Left kidney (tissue), 8 donors: ENCODE data around the gene TMEM63B. TPM values are rescaled to one million over a fixed set of nuclear protein-coding genes. Genes with fewer than 3 reads are reported as not detected.
A peak's percentile ranks its signal among the peaks of the same experiment; 100 is the strongest.
"Not testable (repeated sequence)": the region's sequence is repeated elsewhere in the genome, so short reads cannot be mapped to it uniquely, and the experiment has no call there.

Experiments used
- DNase-seq: peaks from one replicate; pipeline ENCODE4 v3.0.0-alpha.2; 2013
- long read RNA-seq, 8 donors: transcript quantifications; one replicate each; lab custom pipeline, GENCODE V29; 2026
- polyA plus RNA-seq: library from polyadenylated mRNA; unstranded; fragments of 120-200 nt; gene quantifications from one replicate; pipeline ENCODE4 v1.2.1, GENCODE V29; 2013; ENCODE audit not compliant: insufficient read length

TMEM63B gene
- polyA plus RNA-seq: 34.8 TPM
- long read RNA-seq, donor 1, partial matches to known transcripts: 13 of 14 reads
- long read RNA-seq, donor 1, other reads (novel, unspliced or antisense): 0 of 14 reads
- long read RNA-seq, donor 2: 0 reads
- long read RNA-seq, donor 3, partial matches to known transcripts: 0 of 1 reads
- long read RNA-seq, donor 3, other reads (novel, unspliced or antisense): 0 of 1 reads
- long read RNA-seq, donor 4, partial matches to known transcripts: 7 of 7 reads
- long read RNA-seq, donor 4, other reads (novel, unspliced or antisense): 0 of 7 reads
- long read RNA-seq, donor 5: 0 reads
- long read RNA-seq, donor 6: 0 reads
- long read RNA-seq, donor 7: 0 reads
- long read RNA-seq, donor 8: 0 reads

DNA sequence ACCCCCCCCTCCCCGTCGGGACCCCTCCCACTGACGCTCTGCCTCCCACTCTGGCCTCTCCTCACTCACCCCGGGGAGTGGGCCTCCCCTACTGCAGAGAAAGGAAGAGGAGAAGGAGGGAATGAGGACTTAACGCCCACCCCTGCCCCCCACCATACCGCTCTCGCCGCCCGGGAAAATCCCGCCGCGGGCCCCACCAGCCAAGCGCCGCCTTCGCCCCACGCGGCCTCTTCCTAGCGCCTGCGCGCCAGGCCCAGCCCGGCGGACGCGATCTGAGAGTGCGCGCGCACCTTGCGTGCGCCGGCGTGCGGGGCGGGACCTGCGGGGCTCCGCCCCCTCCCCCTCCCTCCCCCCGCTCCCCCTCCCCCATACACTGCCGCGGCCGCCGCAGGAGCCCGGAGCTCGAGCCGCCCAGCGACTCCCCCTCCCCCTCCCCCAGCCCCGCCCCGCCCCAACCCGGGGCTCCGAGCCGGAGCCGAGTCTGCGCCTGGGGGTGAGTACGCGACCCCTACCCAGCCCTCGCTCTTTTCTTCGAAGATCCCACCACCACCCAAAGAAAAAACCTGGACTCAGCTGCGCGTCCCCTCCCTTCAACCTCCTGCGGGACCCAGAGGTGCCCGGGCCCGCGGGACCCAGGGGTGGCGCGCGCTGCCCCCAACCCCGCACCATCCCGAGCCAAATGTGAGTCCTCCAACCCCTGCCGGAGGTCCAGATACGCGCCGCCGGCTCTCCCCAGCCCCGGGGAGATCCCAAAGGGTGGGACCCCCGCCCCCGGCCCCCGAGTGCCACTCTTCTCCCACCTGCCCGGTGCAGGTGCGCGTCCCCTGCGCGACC is at the start of gene TMEM63B, which contains the start of gene MRPL14:
TSS of gene TMEM63B (plus strand) at position 369 of the 834 bp plus-strand sequence. CDS start 7,031 bp downstream, outside the sequence.
TSS of gene MRPL14 (minus strand) at position 267 of the 834 bp plus-strand sequence. CDS start 10,841 bp downstream, outside the sequence.
- peak; percentile 85 for DNase-seq

DNA sequence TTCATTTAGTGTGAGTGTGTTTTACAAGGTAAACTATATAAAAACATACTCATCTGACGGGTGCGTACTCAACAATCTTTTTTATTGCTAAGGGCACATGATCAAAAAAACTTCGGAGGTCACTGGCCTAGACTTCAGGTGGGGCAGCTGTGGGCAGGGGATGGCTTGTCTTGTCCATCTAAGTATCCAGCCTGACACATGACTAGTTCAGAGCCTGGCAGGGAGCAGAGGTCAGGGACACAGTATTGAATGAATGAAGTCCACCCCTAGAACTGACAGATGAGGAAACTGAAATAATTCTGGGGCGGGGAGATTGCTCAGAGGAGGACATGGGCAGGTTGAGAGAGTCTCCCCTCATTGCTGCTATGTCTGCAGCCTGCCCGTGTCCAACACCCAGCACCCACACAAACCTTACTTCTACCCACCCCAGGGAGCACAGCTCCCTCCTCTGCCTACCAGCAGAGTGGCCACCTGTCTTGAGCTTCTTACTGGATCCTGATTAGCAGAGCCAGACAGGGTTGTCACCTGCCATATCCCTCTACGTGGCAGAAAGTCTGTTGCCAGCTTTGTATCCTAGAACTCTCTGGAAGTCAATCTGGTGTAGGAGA is 49.0 kb upstream of the TMEM63B start:
- DNase-seq: no peak

DNA sequence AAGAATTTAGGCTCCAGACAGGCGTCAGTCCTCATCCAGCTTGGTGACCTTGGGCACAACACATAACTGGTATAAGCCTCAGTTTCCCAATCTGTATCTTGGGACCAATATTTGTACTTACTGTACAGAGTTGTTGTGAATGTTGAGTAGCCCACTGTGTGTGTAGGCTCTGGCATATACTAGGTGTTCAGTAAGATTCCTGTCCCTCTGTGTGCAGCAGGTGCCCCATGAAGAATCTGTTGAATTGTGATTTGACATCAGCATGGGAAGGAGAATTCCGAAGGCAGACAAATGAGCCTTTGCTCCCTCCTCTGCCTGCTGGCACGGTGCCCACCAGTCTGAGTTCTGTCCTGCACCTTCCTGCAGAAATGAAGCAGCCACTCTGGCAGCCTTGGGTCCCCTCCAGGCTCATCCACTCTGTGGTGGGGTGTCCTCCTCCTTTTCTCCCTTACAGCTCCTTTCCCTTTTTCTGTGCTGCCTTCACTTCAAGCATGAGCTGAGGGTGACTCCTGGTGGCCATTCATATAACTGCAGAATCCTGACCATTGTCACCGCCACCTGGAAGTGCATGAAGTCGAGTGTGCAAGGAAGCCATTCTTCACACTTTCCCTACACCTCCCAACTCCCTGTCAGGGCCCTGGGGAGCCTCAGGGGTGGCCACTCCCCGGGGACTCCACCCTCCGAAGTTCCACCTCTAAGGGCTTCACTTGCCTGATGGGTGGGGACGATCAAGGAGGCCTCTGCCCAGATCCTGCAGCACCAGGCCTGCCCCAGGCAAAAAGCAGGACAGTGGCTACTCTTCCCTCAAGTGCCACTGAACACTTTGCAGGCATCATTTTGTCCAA is 48.3 kb upstream of the TMEM63B start:
- peak; percentile 82 for DNase-seq

DNA sequence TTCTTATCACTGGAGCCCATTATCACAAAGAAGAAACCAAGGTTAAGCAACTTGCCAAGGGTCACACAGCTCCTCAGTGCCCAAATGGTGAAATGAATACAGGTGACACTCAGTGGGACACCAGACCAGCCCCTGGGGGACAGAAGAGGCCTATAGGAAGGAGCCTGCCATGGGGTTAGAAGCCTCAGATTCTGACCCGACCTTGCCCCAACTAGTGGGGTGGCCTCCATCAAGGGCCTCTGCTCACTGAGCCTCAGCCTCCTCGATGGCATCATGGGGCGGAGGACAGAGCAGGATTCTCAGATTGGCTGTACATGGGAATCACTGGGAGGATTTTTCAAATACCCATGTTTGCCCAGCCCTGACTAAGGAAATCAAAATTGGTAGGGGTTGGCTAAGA is 47.7 kb upstream of the TMEM63B start:
- no peak for DNase-seq

DNA sequence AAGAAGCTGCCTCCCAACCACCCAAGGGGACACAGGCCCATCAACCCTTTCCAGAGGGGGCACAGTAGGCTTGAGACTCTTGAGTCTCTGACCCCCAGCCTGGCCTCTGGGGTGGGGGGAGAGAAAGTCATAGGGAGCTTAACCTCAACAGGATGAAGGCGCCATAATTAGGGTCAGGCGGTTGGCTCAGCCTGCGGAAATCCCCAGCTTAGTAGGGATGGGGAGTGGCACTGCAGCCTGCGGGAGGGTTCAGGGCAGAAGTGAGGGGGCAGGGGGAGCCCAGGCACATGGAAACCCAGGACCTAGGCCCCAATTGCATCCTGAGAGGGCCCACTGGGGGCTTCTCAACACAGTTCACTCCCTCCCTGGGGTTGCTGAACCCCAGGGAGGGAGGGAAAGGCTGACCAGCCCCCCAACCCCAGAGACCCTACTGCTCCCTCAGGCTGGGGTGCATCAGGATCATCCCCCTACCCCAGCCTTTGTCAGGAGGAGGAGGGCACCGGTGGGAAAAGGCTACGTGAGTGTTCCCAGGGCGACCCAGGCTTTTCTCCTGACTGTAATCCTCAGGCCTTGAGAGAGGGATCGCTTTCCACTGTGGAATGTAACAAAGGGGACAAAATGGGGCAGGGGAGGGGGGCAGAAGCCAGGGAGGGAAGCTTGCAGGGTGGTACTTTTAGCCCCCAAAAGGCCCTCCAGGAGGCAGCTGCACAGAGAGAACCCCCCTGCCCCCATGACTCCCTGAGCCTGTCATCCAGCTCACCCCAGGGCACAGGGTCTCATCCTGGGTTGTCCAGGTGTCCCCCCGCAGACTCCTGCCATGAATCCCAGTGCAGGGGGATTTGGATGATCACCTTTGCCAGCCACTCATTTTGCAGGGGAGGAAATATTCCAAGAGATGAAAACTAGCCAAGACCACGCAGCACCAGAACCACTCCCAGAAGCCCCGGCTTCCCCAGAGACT is 46.5 kb upstream of the TMEM63B start:
- DNase-seq: no peak

DNA sequence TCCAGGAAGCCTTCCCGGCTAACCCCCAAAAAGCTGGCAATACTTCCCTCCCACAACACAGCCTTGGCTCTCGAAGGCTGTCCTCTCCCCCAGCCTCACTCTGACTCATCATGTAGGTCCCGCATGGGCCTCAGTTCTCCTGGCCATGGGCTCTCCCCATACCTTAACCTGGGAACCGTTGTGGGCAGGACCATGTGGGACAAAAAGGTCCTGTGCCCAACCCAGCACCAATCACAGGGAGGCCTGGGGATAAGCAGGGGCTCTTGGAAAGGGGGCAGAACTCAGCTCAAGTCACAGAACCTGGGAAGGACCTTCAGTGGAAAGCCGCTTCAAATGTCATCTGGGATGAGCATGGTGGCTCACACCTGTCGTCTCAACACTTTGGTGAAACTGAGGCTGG is 45.6 kb upstream of the TMEM63B start:
- no peak for DNase-seq

DNA sequence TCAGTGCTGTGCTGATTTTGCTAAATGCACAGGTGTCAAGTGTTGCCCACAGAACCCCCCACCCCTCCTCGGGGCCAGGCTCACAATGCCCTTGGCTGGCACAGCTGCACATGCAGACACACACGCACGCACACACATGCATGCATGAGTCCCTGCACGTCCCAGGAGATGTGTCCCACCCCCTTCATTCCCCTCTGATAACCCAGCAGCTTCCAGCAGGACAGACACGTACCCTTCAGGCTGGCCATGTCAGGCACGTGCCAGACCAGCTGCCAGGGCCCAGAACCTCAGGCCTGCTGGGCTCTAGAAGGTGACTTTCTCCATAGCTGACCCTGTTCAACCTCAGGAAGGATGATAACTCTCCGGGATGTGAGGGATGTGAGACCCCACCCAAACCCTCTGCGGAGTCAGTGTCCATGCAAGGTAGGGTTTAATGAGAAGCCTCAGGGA is 44.5 kb upstream of the TMEM63B start:
- no peak for DNase-seq

DNA sequence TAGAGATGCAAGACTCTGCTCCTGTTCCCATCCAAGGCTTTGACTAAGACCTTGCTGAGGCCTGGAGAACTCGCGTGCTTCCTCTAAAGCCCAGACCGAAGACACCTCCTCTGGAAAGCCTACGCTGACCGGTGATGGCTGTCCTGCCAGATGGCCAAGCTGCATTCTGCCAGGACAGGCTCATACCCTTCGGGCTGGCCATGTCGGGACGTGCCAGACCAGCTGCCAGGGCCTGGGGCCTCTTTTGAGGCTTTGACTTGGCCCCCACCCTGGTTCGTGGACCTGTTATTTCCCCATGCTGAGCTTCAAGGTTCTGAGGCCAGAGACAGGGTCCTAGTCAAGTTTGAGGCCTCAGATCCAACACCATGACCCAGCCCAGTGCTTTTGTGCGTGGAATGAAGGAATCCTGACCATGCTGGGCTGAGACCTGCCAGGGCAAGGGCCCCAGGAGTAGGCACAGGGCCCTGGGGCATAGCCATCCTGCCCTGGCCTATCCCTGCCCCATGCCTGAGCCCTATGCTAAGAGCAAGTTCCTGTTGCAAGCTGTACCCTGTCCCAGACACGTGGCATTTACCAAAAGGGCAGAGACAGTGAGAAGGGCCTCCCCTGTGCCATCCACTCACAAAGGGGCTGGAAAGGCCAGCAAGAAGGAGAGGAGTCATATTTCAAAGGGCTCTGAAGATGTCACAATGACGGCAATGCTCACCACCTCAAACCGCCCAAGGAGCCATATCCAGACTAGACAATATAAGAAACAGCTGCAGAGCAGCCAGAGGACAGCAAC is 42.9 kb upstream of the TMEM63B start:
- DNase-seq: peak; percentile 55

DNA sequence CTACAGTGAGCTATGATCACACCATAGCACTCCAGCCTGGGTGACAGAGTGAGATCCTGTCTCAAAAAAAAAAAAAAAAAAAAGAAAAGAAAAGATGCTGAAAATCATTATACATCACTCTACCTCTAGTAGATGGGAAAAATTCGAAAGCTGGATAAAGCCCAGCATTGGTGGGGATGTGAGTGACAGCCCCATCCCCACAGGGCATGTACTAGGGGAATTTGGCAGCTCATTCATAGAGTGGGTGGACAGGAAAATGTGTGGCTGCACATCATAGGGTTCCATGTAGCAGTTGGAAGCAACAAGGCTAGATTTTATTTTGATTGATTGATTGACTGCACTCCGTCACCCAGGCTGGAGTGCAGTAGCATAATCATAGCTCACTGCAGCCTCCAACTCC is 42.1 kb upstream of the TMEM63B start:
- no peak for DNase-seq

DNA sequence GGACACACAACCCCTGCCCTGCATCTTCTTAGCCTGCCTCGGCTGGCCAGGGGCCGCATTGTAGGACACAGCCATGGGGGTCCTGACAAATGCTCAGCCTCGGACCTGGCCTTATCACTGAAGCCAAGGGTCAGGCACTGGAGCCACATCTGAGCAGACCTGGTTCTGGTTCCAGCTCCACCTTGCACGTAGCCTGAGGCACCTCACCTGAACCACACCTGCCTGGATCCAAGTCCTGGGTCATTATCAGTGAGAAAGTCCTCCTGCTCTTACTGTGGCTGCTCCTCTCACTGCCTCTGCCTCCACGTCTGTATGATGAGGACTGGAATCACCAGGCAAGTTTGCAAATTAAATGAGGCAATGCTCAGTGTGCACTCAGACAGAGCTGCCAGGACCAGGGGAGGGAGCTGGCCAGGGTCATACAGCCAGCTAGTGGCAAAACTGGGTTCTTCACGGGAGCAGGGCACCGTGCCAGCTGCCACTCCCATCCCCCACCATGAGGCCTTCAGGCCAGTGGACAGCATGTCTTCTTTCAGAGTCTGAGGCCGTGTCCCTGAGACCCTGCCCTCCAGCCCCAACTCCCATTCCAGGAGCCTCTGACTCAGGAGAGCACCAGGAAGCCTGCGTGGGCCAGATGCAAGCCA is 40.3 kb upstream of the TMEM63B start:
- no peak for DNase-seq

DNA sequence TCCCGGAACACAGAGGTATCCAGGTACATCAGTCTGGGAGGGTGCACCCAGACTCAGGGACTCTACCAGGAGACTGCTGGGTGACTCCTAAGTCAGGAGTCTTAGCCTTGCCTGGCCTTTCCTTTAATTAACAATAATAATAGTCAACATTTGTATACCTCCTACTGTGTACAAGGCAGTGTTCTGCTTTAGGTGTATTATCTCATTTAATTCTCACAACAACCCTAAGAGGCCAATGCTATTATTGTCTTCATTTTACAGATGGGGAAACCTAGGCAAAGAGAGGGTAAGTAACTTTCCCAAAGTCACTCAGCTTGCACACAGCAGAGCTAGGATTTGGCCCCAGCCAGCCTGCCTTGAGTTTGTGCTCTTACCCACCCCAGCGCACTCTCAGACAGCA is 39.7 kb upstream of the TMEM63B start:
- no peak for DNase-seq

DNA sequence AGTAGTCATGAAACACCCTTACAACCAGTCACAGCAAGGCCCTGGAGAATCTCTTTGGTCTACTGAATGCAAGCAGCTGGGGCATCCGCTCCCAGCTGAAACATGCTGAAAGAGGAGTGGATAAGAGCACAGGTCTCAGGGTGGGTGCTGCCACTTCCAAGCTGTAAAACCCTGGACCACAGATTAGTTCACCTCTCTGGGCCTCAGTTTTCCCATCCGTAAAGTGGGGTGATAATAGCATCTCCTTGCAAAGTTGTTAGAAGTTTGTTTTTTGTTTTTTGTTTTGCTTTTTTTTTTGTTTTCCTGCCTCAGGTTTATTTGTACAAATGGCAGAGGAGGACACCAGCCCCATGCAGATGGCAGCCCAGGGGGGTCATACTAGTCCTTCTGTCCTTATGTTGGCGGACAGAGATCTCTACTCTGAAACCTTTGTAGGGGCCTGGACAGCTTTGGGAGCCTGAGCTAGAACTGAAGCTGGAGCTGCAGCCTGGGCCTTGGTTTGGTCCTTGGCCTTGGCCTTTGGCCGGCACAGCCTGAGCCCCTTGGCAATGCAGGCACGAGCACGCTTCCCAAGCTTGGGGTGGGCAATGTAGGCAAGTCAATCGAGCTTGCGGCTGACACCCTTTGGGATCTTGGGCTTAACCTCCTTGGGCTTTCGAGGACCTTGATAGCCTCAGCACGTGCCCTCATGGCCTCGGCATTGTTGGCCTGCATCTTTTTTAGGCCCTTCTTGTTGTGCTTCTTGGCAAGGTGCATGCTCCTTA is 38.3 kb upstream of the TMEM63B start:
- DNase-seq: no peak

DNA sequence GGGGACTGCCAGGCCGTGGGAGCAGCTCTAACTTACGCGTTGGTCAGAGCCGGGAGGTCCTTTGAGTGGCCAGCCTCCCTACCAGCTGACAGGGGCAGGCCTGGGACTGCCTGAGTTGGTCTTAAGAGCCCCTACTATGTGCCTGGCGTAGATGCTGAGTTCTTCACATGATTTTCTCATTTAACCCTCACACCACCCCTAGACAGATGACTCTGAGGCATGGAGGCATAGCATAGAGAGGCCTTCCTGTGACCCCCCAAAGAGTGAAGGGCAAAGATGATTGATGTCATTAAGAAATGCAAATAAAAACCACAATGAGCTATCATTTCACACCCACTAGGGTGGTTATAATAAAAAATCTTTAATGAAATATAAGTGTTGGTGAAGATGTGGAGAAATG is 36.9 kb upstream of the TMEM63B start:
- DNase-seq: no peak

DNA sequence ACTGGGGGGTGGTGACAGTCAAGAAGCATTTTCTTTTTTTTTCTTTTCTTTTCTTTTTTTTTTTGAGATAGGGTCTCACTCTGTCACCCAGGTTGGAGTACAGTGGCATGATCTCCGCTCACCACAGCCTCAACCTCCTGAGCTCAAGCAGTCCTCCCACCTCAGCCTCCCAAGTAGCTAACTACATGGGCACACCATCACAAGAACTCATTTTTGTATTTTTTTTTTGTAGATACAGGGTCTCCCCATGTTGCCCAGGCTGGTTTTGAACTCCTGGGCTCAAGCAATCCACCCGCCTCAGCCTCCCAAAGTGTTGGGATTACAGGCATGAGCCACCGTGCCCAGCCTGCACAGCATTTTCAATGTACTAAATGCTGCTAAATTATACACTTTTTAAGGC is 36.0 kb upstream of the TMEM63B start:
- not testable (repeated sequence) for DNase-seq

DNA sequence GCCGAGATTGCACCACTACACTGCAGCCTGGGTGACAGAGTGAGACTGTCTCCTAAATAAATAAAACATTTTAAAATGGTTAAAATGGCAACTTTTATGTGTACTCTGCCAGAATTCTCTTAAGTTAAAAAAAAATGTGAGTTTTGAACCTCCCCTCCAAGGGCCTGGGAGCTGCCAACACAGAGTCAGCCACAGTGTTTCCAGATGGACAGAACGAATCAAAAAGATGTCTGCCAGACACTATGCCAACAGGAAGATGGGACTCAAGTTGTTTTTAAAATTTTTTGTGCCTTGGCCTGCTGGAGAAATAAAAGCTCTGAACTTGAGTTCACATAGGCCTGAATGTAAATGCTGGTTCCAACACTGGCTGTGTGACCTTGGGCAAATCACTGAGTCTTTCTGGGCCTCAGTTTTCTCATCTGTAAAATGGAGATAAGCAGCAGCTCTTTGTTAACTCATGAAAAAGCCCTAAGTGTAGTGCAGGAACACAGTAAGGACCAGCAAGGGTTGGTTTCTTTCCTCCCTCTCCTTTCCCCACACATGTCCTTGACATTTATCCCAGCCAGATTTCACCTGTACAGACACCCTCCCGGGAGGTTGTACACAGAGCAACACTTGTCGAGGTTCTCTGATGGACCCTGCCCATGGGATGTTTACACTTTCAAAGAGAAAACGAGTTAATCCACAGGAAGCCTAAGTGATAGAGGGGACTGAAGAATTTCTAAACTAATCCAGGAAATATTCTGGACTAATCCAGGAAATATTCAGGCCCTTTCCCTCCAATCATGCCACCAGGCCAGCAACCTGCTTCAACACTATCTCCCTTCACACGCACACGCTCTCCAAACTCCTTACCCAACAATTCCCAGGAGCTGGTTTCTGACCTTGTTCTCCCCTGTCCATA is 35.1 kb upstream of the TMEM63B start:
- no peak for DNase-seq

DNA sequence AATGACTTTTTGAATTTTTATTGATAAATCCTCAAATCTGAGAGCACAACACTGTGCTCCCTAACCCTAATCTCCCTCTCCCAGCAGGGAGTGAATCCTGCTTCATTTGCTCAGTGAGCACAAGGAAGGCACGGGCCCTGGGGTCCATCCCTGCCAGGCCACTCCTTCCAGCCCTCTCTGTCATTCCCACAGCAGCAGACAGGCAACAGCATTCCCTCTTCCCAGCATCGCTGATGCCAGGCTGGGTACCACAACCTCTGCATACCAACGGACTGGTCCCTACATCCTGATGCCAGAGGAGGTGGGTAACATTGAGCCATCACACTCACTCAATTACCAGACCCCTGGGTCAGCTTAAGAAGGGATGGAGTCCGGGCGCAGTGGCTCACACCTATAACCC is 34.3 kb upstream of the TMEM63B start:
- DNase-seq: no peak

DNA sequence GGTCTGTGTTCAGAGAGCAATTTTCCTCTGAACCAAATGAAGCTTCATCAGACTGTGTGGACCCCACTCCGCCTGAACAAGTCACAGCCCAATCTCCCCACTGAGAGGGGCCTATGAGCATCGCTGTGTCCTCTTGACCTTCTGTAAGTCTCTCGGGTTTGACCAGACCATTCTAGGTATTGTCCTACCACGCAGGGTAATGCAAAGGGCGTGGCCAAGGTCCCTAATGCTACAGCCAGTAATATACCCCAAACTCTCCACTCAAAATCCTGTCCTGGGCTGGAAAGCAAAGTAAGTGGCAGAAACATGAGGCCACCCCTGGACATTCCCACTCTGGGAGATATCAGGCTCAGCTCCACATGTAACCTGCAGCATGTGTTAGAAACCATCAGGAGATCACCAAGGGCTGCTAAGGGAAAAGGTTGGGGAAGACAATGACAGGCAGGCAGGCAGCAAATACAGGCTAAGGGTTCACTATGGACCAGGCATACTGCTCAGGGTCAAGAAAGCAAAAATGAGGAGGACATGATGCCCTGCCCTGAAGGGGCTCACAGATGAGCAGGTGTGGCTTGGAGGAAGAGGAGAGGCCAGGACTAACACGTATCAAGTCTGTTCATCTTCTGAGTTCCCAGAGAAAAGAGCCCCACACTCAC is 33.5 kb upstream of the TMEM63B start:
- DNase-seq: no peak
